ENCODE data around the gene ENPP1. TPM values are rescaled to one million over a fixed set of nuclear protein-coding genes. Genes with fewer than 3 reads are reported as not detected.

The ENPP1 gene
- total and polyA plus RNA-seq, 8 donors = 1.6 to 2.5 (median 2.0) TPM

DNA sequence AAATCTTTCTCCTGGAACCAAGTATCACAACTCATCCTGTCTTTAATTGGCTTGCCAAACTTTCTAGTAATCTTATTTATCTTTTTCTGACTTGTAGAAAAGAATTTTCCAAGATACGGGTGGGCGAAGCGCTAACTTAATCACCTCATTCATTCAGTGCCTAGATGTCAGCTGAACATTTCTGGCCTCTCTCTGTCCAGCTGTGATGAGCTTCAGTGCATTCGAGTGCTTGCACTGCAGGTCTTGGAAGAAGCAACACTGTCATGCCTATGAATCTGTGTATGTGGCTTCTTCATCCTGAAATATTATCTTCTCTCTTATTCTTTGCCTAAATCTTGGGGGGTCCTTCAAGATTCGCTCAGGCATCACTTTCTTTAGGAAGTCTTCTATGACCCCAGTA lies 16.3 kb upstream of the ENPP1 start:
- Histone ChIP-seq H3K27ac (no peak overlapping the region), H3K36me3 (no peaks in the 10 kb centered on the region), H3K4me1 (no peaks in the 10 kb centered on the region), H3K9me3 (no peaks in the 10 kb centered on the region), H3K4me3 (no peak overlapping the region), H3K27me3 (no peaks in the 10 kb centered on the region)
- TF ChIP-seq, protein P1, sequence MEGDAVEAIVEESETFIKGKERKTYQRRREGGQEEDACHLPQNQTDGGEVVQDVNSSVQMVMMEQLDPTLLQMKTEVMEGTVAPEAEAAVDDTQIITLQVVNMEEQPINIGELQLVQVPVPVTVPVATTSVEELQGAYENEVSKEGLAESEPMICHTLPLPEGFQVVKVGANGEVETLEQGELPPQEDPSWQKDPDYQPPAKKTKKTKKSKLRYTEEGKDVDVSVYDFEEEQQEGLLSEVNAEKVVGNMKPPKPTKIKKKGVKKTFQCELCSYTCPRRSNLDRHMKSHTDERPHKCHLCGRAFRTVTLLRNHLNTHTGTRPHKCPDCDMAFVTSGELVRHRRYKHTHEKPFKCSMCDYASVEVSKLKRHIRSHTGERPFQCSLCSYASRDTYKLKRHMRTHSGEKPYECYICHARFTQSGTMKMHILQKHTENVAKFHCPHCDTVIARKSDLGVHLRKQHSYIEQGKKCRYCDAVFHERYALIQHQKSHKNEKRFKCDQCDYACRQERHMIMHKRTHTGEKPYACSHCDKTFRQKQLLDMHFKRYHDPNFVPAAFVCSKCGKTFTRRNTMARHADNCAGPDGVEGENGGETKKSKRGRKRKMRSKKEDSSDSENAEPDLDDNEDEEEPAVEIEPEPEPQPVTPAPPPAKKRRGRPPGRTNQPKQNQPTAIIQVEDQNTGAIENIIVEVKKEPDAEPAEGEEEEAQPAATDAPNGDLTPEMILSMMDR (IDR thresholded peaks at IDR 0.05) = no peak
- intact Hi-C loops (cut with DNase I) = no loop called here
- DNase-seq = no peak
- no peak for ATAC-seq

DNA sequence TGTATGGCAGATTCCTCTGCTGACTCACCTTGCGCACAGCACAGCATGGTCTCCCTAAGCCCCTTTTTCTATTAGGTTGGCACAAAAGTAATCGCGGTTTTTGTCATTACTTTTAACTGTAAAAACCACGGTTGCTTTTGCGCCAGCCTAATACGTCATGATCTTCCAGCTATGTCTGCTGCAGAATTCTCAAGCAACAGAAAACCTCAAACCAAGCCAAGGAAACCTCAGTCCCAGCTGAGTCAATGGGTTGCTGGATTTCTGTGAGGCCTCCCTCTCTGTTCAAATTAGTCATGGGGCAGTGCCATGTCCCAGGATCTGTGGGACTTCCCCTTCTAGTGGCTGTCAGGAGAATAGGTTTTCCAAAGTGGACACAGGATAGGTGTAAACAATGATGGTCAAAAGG lies 15.7 kb upstream of the ENPP1 start:
- Histone ChIP-seq H3K27ac (no peak overlapping the region), H3K27me3 (no peaks in the 10 kb centered on the region), H3K4me3 (no peak overlapping the region), H3K4me1 (no peaks in the 10 kb centered on the region), H3K9me3 (no peaks in the 10 kb centered on the region), H3K36me3 (no peaks in the 10 kb centered on the region)
- TF ChIP-seq, protein P1 (IDR thresholded peaks at IDR 0.05) = no peak
- ATAC-seq (no peak), DNase-seq (no peak)
- intact Hi-C loops (cut with DNase I) = no loop called here

DNA sequence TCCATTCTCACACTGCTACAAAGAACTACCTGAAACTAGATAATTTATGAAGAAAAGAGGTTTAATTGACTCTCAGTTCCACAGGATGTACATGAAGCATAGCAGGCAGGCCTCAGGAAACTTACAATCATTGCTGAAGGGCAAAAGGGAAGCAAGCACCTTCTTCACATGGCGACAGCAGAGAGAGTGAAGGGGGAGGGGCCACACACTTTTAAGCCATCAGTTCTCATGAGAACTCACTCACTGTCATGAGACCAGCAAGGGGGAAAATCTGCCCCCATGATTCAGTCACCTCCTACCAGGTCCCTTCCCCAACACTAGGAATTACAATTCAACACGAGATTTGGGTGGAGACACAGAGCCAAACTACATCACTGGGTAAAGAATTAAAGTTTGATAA lies 12.5 kb upstream of the ENPP1 start:
- ATAC-seq (no peak), DNase-seq (no peak)
- TF ChIP-seq, protein P1 (IDR thresholded peaks at IDR 0.05) = no peak
- no peak overlapping the region for H3K27ac ChIP-seq
- no peaks in the 10 kb centered on the region for H3K36me3 ChIP-seq
- no peaks in the 10 kb centered on the region for H3K9me3 ChIP-seq
- no peaks in the 10 kb centered on the region for H3K27me3 ChIP-seq
- no peak overlapping the region for H3K4me3 ChIP-seq
- intact Hi-C loops (cut with DNase I) = no loop called here
- H3K4me1 ChIP-seq = no peaks in the 10 kb centered on the region

DNA sequence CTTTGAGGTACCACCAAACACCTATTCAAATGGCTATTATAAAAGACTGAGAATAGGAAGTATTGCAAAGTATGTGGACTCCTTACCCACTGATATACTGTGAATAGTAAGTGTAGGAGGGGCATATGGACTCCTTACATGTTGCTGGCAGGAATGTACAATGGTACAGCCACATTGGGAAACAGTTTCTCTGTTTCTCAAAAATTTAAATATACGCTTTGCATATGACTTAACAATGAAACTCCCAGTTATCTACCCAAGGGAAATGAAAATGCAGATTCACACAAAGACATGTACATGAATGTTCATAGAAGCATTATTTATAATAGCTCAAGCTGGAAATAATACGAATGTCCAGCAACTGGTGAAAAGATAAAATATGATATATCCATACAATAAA lies 5.5 kb upstream of the ENPP1 start:
- no peak for ATAC-seq
- Histone ChIP-seq H3K4me3 (no peak overlapping the region), H3K27ac (no peak overlapping the region), H3K27me3 (peaks cover 0 to 19% of the 10 kb centered on the region in 2 donors), H3K36me3 (no peaks in the 10 kb centered on the region), H3K4me1 (peaks cover 0 to 4% of the 10 kb centered on the region in 2 donors), H3K9me3 (no peaks in the 10 kb centered on the region)
- TF ChIP-seq, protein P1 (IDR thresholded peaks at IDR 0.05) = no peak
- DNase-seq = no peak
- intact Hi-C loops (cut with DNase I) = no loop called here

DNA sequence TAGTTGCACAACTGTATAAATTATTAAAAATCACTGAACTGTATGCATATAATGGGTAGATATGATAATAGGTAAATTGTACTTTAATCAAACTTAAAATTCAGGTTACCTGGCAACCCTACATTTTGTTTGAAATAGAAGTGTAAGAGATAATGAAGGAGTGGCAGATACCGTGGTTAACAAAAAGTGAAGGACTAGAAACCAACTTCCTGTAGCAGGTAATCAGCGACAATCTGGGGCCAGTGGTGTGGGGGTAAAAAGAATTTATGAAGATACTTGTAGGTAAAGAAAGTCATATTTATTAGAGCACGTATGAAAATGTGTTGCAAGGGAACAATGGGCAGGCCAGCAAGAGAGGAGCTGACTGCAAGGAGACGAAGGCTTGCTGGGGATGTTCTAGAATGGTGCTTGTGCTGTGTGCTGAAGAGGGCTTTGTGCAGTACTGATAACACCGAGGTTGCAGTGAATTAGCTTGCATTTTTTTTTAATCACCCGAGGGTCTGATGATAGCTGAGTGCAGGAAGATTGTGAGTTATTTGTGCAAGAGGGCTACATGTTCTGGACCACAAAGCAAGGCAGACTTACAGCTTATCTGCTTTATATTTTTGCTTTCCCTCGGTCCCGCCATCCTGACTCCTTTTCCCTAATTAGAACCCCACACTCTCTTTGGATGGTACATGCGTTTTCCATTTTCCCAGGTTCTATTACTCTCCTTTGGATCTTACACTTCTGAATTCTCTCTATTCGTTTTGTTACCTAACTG lies 4.6 kb upstream of the ENPP1 start:
- ATAC-seq (no peak), DNase-seq (no peak)
- Histone ChIP-seq H3K9me3 (no peaks in the 10 kb centered on the region), H3K4me1 (peaks cover 1 to 6% of the 10 kb centered on the region in 2 donors), H3K27ac (no peak overlapping the region), H3K36me3 (no peaks in the 10 kb centered on the region), H3K27me3 (peaks cover 0 to 25% of the 10 kb centered on the region in 2 donors), H3K4me3 (no peak overlapping the region)
- intact Hi-C loops (cut with DNase I) = no loop called here
- TF ChIP-seq, protein P1 (IDR thresholded peaks at IDR 0.05) = no peak
